ENCODE data around the gene KIF25.

KIF25 gene, protein sequence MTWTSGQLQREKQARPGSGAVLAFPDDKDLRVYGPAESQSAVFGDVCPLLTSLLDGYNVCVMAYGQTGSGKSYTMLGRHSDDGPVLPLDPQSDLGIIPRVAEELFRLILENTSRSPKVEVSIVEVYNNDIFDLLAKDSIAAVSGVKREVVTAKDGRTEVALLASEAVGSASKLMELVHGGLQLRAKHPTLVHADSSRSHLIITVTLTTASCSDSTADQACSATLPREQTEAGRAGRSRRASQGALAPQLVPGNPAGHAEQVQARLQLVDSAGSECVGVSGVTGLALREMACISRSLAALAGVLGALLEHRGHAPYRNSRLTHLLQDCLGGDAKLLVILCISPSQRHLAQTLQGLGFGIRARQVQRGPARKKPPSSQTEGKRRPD

DNA sequence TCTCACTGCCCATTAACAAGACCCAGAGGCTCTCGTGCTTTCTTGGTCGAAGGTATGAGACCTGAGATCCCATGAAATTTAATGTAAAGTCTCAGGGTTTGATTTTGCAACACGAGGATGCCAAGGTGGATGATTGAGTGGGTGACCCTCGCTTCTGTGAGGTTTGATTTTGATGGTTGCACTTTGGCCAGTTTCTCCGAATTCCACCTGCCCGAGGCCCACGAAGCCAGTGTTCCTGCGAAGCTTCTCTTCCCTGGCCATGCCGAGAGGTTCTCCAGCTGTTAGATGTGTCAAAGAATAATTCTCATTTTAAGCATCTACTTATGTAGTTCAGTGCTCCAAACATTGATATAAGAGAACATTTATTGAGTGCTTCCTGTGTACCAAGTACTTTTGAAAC is at the start of gene KIF25:
KIF25 (plus strand) TSS at position 30 of the 400 bp plus-strand sequence. CDS start 31,915 bp downstream, outside the sequence.
- DNase-seq (ENCODE audit: low read depth in 1 of 2, low spot score in 1 of 2) = no peak

DNA sequence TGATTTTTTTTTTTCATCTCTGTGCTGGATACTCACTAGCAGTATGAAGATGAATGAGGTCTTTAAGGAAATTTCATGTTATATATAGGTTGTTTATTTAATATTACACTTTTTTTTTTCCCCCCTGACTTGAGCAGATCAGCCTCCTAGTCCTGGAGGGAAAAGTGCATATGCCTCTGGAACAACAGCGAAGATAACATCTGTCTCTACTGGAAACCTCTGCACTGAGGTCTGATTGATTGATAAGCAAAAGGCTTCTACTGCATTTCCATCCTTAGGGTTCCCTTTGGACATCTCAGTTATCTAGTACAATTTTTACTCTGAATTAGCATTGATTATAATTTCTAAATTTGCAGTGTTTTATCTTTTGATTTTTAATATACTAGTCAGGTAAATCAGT is 49.8 kb upstream of the KIF25 start:
- DNase-seq (ENCODE audit: low read depth in 1 of 2, low spot score in 1 of 2) = no peak

DNA sequence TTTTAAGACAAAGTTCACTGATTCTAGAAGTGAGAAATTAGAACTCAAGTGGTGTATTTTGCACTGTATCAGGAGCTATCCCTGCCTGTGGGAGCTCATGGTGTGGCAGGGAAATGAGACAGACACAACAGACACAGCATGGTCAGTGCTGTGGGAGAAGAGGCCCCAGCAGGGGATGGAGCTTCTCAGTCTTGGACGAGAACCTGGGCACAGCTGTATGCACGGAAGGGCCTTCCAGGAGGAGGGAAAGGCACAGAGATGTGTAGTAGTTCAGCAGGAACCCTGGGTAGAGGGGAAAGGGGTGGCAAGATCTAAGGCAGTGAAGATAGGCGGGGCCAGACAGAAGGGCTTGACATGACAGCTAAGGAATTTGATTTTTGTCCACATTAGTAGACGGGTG is 48.8 kb upstream of the KIF25 start:
- DNase-seq (ENCODE audit: low read depth in 1 of 2, low spot score in 1 of 2) = no peak

DNA sequence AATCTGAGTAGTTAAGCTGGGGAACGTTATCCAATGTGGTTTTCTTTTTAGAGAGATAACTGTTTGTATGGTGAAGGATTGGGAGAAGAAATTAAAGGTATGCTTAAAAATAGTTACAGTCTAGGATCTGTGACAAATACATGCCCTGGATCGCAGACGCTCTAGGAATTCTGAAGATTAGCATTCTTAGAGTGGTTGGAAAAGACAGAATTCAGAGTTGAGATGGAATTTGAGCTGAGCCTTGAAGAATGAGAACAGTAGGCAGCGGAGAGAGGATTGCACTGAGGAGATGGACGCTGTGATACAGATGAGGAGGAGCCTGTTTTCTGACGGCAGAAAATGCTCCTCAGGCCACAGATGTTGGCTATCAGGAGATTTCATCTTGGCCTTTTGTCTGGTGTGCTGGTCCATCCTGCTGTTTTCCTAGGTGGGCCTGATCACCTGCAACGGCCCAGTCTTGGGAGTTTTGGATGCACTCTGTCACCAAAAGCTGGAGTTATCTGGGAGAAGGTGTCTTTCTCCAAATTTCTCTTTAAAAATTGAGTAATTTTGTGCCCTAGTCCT is 48.3 kb upstream of the KIF25 start:
- no peak for DNase-seq (ENCODE audit: low read depth in 1 of 2, low spot score in 1 of 2)

DNA sequence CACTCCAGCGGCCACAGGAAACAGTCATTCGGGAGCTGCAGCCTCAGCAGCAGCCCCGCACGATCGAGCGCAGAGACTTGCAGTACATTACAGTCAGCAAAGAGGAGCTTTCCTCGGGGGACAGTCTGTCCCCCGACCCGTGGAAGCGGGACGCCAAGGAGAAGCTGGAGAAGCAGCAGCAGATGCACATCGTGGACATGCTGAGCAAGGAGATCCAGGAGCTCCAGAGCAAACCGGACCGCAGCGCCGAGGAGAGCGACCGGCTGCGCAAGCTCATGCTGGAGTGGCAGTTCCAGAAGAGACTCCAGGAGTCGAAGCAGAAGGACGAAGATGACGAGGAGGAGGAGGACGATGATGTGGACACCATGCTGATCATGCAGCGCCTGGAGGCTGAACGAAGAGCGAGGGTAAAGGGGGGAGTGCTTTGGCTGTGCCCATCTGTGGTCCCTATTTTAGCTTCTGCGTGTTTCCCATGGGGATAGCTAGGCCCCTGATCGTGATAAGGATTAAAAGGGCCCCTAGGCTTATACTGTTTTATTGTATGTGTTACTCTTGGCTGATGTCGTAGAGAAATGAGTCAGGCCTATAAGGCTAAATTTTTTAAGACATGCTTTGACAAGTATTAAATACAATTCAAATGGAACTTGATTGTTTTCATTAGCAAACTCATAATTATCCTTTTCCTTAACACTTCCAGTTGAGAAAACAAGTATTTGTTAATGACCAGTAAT is 45.5 kb upstream of the KIF25 start:
- DNase-seq (ENCODE audit: low read depth in 1 of 2, low spot score in 1 of 2) = no peak

DNA sequence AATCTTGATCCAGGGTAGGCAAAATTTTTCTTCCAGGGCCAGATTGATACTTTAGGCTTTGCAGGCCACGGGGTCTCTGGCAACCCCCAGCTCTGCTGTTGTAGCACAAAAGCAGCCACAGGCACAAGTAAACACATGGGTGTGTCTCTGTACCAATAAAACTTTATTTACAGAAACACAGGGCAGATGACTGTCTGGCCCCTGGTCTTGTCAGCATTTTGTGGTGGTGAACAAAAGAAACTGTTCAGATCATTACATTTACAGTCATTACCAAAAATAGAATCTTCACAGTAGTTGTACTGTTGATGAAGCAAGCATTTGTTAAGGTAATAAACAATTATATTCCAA is 45.0 kb upstream of the KIF25 start:
- DNase-seq (ENCODE audit: low read depth in 1 of 2, low spot score in 1 of 2) = no peak

DNA sequence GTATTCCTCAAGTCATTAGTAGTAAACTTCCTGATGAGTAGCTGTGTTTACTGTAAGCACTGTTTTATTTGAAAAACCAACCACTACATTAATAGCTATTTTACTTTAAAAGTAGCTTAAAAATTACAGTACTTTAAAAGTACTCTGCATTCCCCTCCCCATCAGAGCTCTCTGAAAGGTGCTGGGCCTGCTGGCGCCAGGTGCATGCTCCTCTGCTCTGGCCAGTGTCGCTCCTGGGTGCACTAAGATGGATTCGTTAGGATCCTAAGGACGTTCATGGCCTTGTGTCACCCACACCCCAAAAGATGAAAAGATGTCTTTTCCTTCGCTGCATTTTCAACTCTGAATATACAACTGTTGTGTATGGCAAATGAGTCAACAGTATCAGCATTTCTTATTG is 43.9 kb upstream of the KIF25 start:
- DNase-seq (ENCODE audit: low read depth in 1 of 2, low spot score in 1 of 2) = no peak

DNA sequence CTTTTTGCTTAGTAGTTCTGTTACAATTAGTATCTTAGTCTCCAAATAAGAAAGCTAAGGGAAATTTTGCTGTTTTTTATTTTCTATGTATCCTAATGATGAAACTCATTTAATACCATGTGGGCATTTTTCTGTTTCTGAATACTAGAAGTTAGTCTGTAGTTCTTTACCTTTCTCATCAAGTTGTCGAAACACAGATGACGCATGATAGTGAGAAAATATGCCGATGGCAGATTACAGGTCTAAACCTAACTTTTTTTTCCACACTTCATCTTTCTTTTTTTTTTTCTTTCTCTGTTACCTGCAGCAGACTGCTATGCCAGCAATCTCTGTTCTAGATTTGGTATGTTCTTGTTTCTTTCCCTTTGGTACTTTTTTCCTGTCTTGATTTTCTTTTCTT is 43.3 kb upstream of the KIF25 start:
- no peak for DNase-seq (ENCODE audit: low read depth in 1 of 2, low spot score in 1 of 2)

DNA sequence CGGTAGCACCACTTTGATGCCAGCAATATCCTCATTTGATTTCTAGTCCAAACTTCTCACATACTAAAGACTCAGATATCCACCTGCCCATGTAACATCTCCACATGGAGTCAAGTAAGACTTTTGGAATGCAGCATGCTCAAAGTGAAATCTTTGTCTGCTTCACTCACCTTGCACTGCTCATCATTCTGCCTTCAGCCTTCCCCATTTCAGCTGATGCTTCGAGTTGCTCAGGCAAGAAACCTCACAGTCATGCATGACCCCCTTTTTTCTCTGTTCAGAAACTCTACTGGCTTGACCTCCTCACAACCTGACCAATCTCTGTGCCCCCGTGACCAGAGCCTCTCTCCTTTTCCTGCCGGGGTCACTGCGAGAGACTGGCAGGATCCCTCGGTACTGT is 41.0 kb upstream of the KIF25 start:
- DNase-seq (ENCODE audit: low read depth in 1 of 2, low spot score in 1 of 2) = no peak

DNA sequence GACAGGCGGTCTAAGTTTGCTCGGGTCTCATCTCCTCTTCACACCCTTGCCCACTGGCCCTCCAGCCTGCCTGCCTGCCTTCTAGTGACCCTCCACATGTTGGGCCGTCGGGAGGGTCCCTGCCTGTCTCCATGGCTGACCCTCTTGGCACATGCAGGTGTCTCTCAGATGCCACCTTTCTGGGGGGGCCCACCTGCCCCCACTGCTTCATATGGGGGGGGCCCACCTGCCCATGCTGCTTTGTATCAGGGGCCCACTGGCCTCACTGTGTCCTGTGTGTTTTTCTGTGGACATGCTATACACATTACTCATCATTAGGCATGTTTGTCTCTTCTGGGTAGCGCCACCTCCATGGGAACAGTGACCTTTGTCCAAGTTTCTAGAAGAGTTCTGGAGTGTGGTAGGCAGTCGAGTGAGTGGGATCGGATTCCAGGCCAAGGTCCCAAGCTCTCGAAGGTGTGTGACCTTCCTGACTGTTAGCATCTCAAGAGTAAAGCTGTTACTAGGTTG is 40.4 kb upstream of the KIF25 start:
- DNase-seq (ENCODE audit: low read depth in 1 of 2, low spot score in 1 of 2) = no peak

DNA sequence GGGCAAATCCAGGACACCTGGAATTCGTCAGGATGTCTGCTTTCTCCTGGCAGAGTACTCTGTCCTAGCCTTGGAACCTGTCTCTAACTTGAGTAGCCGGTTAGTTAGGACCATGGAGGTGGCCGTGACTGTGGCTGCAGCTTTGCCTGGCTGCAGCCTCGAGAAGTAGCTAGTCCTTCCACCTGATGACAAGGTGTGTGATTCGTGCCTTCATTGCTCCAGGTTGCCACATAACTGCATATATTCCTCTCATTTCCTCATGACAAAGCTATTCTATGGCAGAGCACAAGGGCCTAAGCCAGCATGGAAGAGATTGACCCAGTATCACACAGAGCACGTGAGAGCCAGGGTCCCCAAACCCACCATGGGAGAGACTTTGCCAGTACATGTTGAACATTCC is 39.8 kb upstream of the KIF25 start:
- DNase-seq (ENCODE audit: low read depth in 1 of 2, low spot score in 1 of 2) = no peak

DNA sequence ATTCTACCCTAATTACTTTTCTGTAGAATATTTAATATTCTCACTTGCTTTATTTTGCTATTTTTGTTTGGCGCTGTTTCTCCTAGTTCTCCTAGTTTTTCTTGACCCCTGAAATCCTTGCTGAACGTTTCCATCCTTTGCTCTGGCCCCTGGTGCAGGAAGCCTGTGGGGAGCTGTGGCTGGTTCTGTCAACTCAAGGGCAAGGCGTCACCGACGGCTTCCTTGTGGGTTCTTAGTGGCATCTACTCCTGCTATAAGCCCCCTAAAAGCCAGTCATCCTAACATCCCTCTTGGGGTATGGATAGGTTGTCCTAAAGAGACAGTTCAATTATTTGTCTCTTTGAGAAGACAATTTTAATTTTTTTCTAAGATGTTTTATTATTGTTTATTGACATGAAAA is 36.9 kb upstream of the KIF25 start:
- no peak for DNase-seq (ENCODE audit: low read depth in 1 of 2, low spot score in 1 of 2)

DNA sequence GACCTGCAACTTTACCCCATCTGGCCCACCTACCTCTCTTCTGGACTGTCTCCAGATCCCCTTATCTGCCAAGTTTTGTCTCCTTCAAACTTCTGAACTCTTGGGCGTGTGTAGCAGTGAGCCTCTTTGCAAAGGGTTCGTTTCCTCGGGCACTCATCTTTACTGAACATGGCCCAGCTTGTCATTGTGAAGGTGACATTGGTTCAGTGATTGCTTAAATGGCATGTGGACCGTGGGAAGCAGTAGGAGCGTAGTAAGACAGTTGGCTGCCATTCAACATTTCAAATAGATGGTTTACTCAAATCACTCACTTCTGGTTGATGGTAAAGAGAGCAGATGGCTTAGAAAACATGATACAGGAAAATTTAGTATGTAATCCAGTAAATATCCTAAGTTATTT is 34.8 kb upstream of the KIF25 start:
- no peak for DNase-seq (ENCODE audit: low read depth in 1 of 2, low spot score in 1 of 2)

DNA sequence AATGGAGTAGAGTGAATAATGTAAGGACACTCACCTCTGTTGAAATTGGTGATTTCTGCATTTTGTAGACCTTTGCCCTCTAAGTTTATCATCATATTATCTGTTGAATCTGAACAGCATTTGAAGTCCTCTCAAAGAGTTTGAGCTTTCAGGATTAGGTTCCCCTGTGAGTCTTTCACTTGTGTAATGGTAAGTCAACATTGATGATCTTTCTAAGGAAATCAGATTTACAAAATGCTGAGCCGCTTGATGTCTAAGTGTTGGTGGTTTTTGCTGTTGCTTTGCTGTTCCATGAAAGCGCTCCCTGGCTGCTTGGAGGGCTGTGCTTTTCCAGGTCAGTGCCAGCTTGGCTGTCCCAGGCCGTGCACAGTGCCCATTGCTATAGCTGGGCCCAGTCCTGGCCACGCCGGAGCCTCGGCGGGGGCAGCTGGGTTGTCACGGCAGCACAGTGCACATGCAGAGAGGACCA is 33.8 kb upstream of the KIF25 start:
- no peak for DNase-seq (ENCODE audit: low read depth in 1 of 2, low spot score in 1 of 2)

DNA sequence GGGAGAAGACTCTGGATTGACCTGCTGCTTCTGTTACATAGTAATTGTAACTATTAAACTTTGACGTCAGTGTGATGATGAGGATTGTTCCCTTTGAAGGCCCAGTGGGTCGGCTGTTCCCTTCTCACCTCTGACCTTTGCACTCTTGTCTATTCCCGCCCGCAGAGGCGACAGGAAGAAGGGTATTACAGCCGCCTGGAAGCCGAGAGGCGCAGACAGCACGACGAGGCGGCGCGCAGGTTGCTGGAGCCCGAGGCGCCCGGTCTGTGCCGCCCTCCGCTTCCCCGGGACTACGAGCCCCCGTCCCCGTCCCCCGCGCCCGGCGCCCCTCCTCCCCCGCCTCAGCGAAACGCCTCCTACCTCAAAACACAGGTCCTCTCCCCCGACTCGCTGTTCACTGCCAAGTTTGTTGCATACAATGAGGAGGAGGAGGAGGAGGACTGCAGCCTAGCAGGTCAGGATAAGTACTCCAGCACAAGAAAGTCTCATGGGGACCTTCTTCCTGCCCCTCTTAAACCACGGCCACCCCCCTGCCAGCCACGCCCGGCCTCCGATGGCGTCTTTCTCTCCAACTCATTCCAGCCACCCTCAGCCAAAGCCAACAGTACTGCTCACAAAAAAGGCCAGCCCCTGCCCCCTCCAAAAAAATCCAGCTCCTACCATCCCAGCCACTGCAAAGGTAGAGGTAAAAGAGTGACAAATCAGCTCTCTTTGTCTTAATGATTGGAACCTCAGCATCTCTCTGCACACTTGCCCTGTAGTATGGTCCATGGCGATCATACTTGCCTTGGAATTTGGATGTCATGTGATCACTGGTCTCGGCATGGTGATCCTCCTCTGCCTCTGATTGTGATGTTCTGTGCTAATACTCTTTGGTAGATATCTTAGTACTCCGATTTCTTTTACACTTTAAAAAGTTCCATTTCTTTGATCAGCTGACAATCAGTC is 31.6 kb upstream of the KIF25 start:
- DNase-seq (ENCODE audit: low read depth in 1 of 2, low spot score in 1 of 2) = no peak

DNA sequence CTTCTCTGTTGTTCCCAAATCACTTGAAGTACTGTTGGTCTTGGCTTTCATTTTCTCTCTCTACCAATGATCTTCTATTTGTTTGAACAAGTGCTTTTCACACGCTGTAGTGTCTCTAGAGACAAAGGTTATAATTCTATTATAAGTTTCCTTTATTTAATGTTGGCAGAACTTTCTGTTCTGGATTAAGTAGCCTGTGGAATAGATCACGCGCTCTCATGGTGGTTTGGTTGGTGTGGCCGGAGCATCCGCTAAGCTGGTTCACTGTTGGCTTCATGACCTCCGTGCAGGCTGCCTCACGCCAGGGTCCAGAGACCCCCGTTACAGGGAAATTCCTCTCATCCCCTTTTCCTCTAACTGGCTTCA is 30.9 kb upstream of the KIF25 start:
- DNase-seq (ENCODE audit: low read depth in 1 of 2, low spot score in 1 of 2) = no peak

DNA sequence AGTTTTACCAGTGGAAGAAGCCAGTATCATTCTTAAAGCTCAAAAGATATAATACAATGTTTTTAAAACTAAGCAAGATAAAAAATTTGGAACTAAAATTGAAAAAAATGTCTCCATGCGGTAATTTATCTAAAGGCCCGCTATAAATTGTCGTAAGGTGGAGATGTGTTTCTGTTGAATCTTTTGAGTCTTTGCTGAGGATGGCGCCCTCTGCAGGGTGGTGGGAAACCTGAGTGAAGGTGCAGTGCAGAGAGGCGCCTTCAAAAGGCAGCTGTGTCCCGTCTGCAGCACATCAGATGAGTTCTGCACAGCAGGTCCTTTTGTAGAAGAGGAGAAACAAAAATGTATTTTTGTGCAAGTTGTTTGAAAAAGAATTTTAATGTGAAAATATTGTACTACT is 29.4 kb upstream of the KIF25 start:
- no peak for DNase-seq (ENCODE audit: low read depth in 1 of 2, low spot score in 1 of 2)

DNA sequence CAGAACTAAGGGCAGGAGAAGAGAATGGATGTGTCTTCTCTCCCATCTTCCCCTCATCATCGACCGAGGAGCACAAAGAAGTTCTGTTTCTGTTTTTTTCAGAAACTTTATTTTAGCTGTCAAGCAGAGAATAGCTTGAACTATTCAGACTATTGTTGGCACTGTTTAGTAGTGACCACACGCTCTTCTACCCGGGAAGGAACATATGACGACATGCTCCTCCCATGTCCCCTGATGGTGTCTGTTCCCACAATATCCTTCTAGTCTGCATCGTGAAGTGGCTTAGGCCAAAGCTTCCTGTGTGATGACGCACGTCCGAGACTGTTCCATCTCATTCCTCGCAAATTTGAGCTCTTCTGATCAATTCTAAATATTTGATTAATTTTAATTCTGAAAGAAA is 27.2 kb upstream of the KIF25 start:
- DNase-seq (ENCODE audit: low read depth in 1 of 2, low spot score in 1 of 2) = no peak

DNA sequence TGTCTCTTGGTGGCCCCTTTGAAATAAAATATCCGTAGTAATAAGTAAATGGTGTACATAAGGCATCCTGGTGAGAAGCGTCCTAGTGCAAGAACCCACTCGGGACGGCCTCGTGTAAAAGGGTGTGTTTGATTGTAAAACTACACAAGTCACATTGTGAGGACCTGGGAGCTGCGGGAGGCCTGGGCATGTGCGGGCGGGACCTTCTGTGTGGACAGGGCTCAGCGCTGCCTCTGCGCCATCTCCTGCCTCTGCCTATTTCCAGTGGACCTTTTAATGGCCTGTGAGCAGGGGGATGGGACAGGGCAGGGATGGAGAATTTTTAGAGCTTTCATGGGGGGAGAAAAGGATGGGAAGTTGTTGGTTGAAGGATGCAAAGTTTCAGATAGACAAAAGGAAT is 25.3 kb upstream of the KIF25 start:
- no peak for DNase-seq (ENCODE audit: low read depth in 1 of 2, low spot score in 1 of 2)

DNA sequence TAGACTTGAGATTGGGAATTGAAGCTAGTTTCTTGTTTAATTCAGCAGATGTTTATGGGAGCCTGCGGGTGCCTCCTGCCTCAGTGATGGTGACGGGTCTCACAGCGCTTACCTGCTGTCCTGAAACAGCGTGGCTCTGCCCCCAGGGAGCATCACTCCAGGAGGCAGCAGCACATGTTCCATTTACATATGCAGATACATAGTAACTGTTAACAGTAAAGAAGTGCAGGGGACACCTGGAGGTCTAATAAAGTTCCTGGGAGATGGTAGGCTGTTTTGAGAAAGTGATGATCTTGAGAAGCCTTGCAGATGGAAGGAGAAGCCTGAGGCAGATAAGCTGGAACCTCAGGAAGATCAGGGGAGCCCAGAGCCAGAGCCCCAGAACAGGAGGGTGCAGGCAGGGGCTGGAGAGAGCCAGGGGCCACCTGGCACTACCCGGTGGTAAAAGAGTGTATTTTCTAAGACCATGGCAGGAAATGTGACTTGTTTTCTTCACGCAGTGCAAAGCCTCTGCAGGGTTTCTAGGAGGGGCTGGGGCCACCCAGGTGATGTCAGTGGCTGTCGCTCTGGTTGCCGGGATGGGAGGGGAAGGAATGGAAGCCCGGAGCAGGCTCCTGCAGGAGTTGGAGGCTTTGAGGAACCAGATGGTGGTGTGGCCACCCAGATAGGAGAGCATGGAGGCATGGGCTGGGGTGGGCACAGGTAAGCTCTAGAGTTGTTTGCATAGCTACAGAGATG is 24.2 kb upstream of the KIF25 start:
- DNase-seq (ENCODE audit: low read depth in 1 of 2, low spot score in 1 of 2) = no peak

All from stimulated activated CD4-positive, alpha-beta T cell treated with anti-CD3 and anti-CD28 coated beads, Interleukin-15, amount 100 ng/mL, for 1 hour (primary cell).